Liver (tissue), 9 donors: ENCODE results near the gene RYR3. TPM values are rescaled to one million over a fixed set of nuclear protein-coding genes. Genes with fewer than 3 reads are reported as not detected.

Experiments
- DNase-seq: peaks from one replicate; pipeline ENCODE4 v3.0.0-alpha.2; 2017; ENCODE audit warnings: low spot score
- H3K27ac ChIP-seq, 2 donors: one replicate each; pipeline ENCODE4 v1.7.0; 2013; ENCODE audit warnings: inconsistent platforms in 2 of 2, low read length in 2 of 2, control low read depth in 1 of 2, low read depth in 1 of 2, mild to moderate bottlenecking in 1 of 2
- H3K27me3 ChIP-seq, 4 donors: one replicate each; pipeline versions ENCODE4 v1.6.1 to v1.7.0; 2013; ENCODE audit warnings: low read length in 3 of 4, inconsistent platforms in 1 of 4, mild to moderate bottlenecking in 1 of 4, moderate library complexity in 1 of 4; ENCODE audit not compliant: control insufficient read depth in 4 of 4, insufficient read depth in 4 of 4
- H3K36me3 ChIP-seq, 4 donors: one replicate each; pipeline versions ENCODE4 v1.6.1 to v1.7.0; 2013; ENCODE audit warnings: low read length in 3 of 4, mild to moderate bottlenecking in 3 of 4, low read depth in 1 of 4, moderate library complexity in 1 of 4; ENCODE audit not compliant: control insufficient read depth in 4 of 4, insufficient read depth in 3 of 4
- H3K4me1 ChIP-seq, 4 donors: one replicate each; pipeline versions ENCODE4 v1.6.1 to v1.7.0; 2013; ENCODE audit warnings: low read length in 3 of 4, mild to moderate bottlenecking in 3 of 4, moderate library complexity in 1 of 4; ENCODE audit not compliant: control insufficient read depth in 4 of 4, insufficient read depth in 4 of 4
- H3K4me3 ChIP-seq, 3 donors: one replicate each; pipeline versions ENCODE4 v1.6.1 to v1.7.0; 2013; ENCODE audit warnings: low read length in 3 of 3, control low read depth in 1 of 3, low read depth in 1 of 3, mild to moderate bottlenecking in 1 of 3
- H3K9ac ChIP-seq, 2 donors: one replicate each; pipeline ENCODE4 v1.7.0; 2013; ENCODE audit warnings: low read length in 2 of 2, mild to moderate bottlenecking in 2 of 2, moderate library complexity in 2 of 2, control low read depth in 1 of 2, low read depth in 1 of 2
- H3K9me3 ChIP-seq, 4 donors: one replicate each; pipeline versions ENCODE4 v1.6.1 to v1.7.0; 2013; ENCODE audit warnings: low read length in 3 of 4; ENCODE audit not compliant: control insufficient read depth in 4 of 4
- CTCF ChIP-seq: fragments of 150-350 bp; IDR thresholded peaks from 2 replicates; pipeline ENCODE4 v1.5.1; 2017; ENCODE audit warnings: improper control_type of control experiment, low read depth, low read length; ENCODE audit not compliant: missing input control
- EGR1 ChIP-seq, 2 donors: IDR thresholded peaks; 2 replicates each; pipeline ENCODE4 v1.6.1; 2016 to 2018; ENCODE audit warnings: antibody characterized with exemption in 2 of 2, low read depth in 2 of 2
- FOXA1 ChIP-seq: IDR thresholded peaks from 2 replicates; pipeline ENCODE4 v1.6.1; 2016; ENCODE audit warnings: antibody characterized with exemption
- FOXA2 ChIP-seq: IDR thresholded peaks from 2 replicates; pipeline ENCODE4 v1.6.1; 2016; ENCODE audit warnings: antibody characterized with exemption
- GABPA ChIP-seq, 2 donors: IDR thresholded peaks in 1 of 2; conservative IDR thresholded peaks in 1 of 2; 2 replicates each; pipeline ENCODE4 v1.6.1; 2016; ENCODE audit warnings: antibody characterized with exemption in 2 of 2, mild to moderate bottlenecking in 1 of 2, moderate library complexity in 1 of 2
- HNF4A ChIP-seq, 2 donors: conservative IDR thresholded peaks; 2 replicates each; pipeline ENCODE4 v1.6.1; 2016; ENCODE audit warnings: antibody characterized with exemption in 2 of 2, mild to moderate bottlenecking in 2 of 2
- HNF4G ChIP-seq: IDR thresholded peaks from 2 replicates; pipeline ENCODE4 v1.6.1; 2016; ENCODE audit warnings: antibody characterized with exemption
- MAX ChIP-seq: IDR thresholded peaks from 2 replicates; pipeline ENCODE4 v1.6.1; 2016; ENCODE audit warnings: antibody characterized with exemption
- NR2F2 ChIP-seq: IDR thresholded peaks from 2 replicates; pipeline ENCODE4 v1.6.1; 2016; ENCODE audit warnings: antibody characterized with exemption
- RAD21 ChIP-seq, 2 donors: IDR thresholded peaks; 2 replicates each; pipeline ENCODE4 v1.6.1; 2016; ENCODE audit warnings: antibody characterized with exemption in 2 of 2, mild to moderate bottlenecking in 2 of 2
- RXRA ChIP-seq, 2 donors: IDR thresholded peaks; 2 replicates each; pipeline ENCODE4 v1.6.1; 2017 to 2018; ENCODE audit warnings: antibody characterized with exemption in 2 of 2, mild to moderate bottlenecking in 1 of 2
- SP1 ChIP-seq: IDR thresholded peaks from 2 replicates; pipeline ENCODE4 v1.6.1; 2018; ENCODE audit warnings: antibody characterized with exemption, mild to moderate bottlenecking
- TAF1 ChIP-seq: conservative IDR thresholded peaks from 2 replicates; pipeline ENCODE4 v1.6.1; 2016; ENCODE audit warnings: antibody characterized with exemption, mild to moderate bottlenecking
- WGBS: extraction: QIAGEN DNeasy Blood & Tissue Kit; methylation state at CpG from one replicate; pipeline ENCODE4 v1.1.7; 2013; 5-methylcytosine and 5-hydroxymethylcytosine counted together
- polyA plus RNA-seq, 2 donors: library from polyadenylated mRNA; stranded (reverse) in 1 of 2; unstranded in 1 of 2; fragments of 200-250 nt in 1 of 2; fragments of >200 nt in 1 of 2; fragmentation: Nextera tagmentation in 1 of 2; extraction: Ambion mirVana in 1 of 2; gene quantifications; one replicate each; pipeline versions ENCODE4 v1.2.1 to v1.2.3, GENCODE V29; 2013 to 2015
- total RNA-seq, 2 donors: library from RNA; depleted of rRNA; stranded (reverse); fragments of >200 nt; gene quantifications; one replicate each; pipeline ENCODE4 v1.2.3, GENCODE V29; 2014
- TF ChIP-seq, protein P1 (sequence below): IDR thresholded peaks from 2 replicates; pipeline ENCODE4 v1.6.1; 2016; ENCODE audit warnings: antibody characterized with exemption, mild to moderate bottlenecking
- TF ChIP-seq, protein P2 (sequence below): IDR thresholded peaks from 2 replicates; pipeline ENCODE4 v1.6.1; 2016; ENCODE audit warnings: antibody characterized with exemption
- TF ChIP-seq, protein P3 (sequence below): IDR thresholded peaks from 2 replicates; pipeline ENCODE4 v1.6.1; 2016; ENCODE audit warnings: antibody characterized with exemption
- donor health status: healthy.
- donor health status: healthy.
- donor health status: healthy.
- donor health status: healthy.
- donor health status: healthy.

RYR3 gene
- total and polyA plus RNA-seq, 4 donors: 0.01 to 1.1 (median 0.22) TPM

DNA sequence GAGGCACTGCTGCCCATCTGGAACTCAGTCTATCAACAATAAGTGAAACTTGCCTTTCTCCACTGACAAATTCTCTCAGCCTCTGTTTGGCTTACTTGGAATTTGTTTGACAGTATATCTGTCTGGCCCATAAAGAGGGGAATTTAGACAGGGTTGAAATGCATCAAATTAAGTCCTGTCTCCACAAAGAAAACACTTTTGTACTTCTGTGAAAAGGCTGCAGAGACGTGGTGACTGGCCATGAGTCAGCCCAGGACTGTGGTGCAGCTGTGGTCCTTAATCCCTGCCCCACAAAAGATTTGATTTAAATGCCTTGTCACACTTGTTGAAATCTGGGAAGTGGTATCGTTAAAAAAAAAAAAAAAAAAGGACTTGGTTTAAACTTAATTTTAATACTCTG is 47.5 kb downstream of the RYR3 start:
- TF ChIP-seq RAD21 (IDR thresholded peaks at IDR 0.05) (no peak), MAX (no peak), RXRA (IDR thresholded peaks at IDR 0.05) (no peak), HNF4A (conservative IDR thresholded peaks at IDR 0.05) (no peak), CTCF (no peak), EGR1 (IDR thresholded peaks at IDR 0.05; ENCODE audit: low read depth in 2 of 2) (no peak), SP1 (no peak), GABPA (IDR thresholded peaks at IDR 0.05 in 1 of 2, conservative IDR thresholded peaks at IDR 0.05 in 1 of 2) (no peak), HNF4G (no peak), NR2F2 (no peak), FOXA1 (no peak), FOXA2 (no peak)
- TF ChIP-seq, protein P1, sequence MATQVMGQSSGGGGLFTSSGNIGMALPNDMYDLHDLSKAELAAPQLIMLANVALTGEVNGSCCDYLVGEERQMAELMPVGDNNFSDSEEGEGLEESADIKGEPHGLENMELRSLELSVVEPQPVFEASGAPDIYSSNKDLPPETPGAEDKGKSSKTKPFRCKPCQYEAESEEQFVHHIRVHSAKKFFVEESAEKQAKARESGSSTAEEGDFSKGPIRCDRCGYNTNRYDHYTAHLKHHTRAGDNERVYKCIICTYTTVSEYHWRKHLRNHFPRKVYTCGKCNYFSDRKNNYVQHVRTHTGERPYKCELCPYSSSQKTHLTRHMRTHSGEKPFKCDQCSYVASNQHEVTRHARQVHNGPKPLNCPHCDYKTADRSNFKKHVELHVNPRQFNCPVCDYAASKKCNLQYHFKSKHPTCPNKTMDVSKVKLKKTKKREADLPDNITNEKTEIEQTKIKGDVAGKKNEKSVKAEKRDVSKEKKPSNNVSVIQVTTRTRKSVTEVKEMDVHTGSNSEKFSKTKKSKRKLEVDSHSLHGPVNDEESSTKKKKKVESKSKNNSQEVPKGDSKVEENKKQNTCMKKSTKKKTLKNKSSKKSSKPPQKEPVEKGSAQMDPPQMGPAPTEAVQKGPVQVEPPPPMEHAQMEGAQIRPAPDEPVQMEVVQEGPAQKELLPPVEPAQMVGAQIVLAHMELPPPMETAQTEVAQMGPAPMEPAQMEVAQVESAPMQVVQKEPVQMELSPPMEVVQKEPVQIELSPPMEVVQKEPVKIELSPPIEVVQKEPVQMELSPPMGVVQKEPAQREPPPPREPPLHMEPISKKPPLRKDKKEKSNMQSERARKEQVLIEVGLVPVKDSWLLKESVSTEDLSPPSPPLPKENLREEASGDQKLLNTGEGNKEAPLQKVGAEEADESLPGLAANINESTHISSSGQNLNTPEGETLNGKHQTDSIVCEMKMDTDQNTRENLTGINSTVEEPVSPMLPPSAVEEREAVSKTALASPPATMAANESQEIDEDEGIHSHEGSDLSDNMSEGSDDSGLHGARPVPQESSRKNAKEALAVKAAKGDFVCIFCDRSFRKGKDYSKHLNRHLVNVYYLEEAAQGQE: no peak
- TF ChIP-seq, protein P2, sequence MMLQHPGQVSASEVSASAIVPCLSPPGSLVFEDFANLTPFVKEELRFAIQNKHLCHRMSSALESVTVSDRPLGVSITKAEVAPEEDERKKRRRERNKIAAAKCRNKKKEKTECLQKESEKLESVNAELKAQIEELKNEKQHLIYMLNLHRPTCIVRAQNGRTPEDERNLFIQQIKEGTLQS: no peak
- TF ChIP-seq, protein P3, sequence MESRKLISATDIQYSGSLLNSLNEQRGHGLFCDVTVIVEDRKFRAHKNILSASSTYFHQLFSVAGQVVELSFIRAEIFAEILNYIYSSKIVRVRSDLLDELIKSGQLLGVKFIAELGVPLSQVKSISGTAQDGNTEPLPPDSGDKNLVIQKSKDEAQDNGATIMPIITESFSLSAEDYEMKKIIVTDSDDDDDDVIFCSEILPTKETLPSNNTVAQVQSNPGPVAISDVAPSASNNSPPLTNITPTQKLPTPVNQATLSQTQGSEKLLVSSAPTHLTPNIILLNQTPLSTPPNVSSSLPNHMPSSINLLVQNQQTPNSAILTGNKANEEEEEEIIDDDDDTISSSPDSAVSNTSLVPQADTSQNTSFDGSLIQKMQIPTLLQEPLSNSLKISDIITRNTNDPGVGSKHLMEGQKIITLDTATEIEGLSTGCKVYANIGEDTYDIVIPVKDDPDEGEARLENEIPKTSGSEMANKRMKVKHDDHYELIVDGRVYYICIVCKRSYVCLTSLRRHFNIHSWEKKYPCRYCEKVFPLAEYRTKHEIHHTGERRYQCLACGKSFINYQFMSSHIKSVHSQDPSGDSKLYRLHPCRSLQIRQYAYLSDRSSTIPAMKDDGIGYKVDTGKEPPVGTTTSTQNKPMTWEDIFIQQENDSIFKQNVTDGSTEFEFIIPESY: no peak
- Histone ChIP-seq H3K27ac (no peak overlapping the region), H3K27me3 (peaks cover 0 to 8% (median 0%) of the 10 kb centered on the region in 4 donors), H3K9me3 (peaks cover 0 to 3% (median 0%) of the 10 kb centered on the region in 4 donors), H3K9ac (no peak overlapping the region), H3K4me1 (no peaks in the 10 kb centered on the region), H3K36me3 (no peaks in the 10 kb centered on the region), H3K4me3 (no peak overlapping the region)
- 54% methylated on average over 2 of the region's 2 CpGs for WGBS
- no peak for DNase-seq

DNA sequence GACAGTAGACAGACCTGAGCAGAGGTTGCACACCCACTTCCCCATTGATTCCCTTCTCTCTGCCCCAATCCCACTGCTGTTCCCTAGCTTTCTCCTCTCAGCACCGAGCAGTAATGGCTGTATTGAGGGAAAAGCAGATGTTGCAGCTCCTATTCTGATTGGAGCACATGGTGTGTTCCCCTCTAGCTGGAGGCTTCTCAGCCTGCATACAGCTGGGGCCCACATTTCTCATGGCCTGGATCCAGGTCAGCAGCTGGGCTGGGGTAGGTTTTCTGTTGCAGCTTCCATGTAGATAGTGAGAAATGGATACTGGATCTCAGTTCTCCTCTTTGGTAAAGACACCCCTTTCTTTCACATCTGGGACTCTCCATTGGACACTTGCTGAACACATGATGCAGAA is 50.1 kb downstream of the RYR3 start:
- Histone ChIP-seq H3K9me3 (peaks cover 0 to 3% (median 0%) of the 10 kb centered on the region in 4 donors), H3K4me1 (no peaks in the 10 kb centered on the region), H3K9ac (no peak overlapping the region), H3K36me3 (no peaks in the 10 kb centered on the region), H3K4me3 (no peak overlapping the region), H3K27me3 (peaks cover 0 to 9% (median 0%) of the 10 kb centered on the region in 4 donors), H3K27ac (no peak overlapping the region)
- DNase-seq: no peak
- TF ChIP-seq, protein P1: no peak
- no peak for TF ChIP-seq MAX
- no peak for TF ChIP-seq TAF1
- 85% methylated on average over 1 of the region's 1 CpG for WGBS
